ENCODE results near the gene TMPO.
"Not testable (repeated sequence)": the region's sequence is repeated elsewhere in the genome, so short reads cannot be mapped to it uniquely, and the experiment has no call there.

TMPO gene, protein sequence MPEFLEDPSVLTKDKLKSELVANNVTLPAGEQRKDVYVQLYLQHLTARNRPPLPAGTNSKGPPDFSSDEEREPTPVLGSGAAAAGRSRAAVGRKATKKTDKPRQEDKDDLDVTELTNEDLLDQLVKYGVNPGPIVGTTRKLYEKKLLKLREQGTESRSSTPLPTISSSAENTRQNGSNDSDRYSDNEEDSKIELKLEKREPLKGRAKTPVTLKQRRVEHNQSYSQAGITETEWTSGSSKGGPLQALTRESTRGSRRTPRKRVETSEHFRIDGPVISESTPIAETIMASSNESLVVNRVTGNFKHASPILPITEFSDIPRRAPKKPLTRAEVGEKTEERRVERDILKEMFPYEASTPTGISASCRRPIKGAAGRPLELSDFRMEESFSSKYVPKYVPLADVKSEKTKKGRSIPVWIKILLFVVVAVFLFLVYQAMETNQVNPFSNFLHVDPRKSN

DNA sequence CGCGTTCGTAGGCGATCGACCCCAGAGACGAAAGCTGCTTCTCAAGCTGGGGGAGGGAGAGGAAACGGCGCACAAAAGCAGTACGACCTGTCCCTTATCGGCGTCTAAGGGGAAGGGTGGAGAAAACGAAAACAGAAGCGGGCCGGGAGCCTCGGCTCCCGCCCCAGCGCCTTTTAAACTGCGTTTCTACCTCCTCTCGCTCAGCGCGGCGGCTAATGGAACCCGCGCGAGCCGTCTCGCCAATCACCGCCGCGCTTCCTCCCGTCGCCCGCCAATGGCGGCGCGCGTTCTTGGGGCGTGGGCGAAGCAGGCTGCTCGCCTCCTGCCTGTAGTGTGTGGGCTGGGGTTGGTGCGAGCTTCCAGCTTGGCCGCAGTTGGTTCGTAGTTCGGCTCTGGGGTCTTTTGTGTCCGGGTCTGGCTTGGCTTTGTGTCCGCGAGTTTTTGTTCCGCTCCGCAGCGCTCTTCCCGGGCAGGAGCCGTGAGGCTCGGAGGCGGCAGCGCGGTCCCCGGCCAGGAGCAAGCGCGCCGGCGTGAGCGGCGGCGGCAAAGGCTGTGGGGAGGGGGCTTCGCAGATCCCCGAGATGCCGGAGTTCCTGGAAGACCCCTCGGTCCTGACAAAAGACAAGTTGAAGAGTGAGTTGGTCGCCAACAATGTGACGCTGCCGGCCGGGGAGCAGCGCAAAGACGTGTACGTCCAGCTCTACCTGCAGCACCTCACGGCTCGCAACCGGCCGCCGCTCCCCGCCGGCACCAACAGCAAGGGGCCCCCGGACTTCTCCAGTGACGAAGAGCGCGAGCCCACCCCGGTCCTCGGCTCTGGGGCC is at the start of gene TMPO:
Gene TMPO, plus strand, starts transcription at position 304 of the 824 bp plus-strand sequence. Its CDS starts 278 bp downstream, at position 582.
- peak; percentile 77 to 95 (median 94) for DNase-seq (ENCODE audit: low read depth in 3 of 3, low spot score in 1 of 3)

DNA sequence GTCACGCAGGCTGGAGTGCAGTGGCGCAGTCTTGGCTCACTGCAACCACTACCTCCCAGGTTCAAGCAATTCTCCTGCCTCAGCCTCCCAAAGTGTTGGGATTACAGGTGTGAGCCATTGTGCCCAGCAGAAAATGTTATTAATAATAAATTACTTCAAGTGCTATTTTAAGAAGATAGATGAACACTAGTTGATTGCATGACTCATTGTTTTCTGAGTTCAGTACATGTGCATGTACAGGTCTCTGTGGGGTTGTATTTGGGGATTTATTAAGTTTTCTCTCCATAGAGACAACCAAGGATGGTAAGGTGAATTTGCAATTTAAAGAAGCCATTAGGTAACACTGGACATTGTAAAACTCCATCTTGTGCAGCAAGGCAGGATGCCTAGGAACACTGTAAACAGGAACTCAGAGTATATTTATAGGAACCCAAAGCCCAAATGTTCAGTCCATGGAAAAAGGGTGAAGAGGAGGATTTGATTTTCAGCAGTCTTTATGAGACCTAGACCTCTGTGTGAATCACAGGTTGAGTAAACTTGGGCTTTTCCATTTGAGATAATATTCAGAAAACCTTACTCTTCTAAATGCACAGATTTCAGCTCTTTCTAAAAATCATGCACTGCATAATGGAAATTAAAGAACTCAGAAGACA is 49.3 kb upstream of the TMPO start:
- DNase-seq (ENCODE audit: low read depth in 3 of 3, low spot score in 1 of 3): no peak

- DNase-seq (ENCODE audit: low read depth in 3 of 3, low spot score in 1 of 3): no peak
Observed at GRCh38 chr12:98466640-98467400, 48.6 kb upstream of the TMPO start.

DNA sequence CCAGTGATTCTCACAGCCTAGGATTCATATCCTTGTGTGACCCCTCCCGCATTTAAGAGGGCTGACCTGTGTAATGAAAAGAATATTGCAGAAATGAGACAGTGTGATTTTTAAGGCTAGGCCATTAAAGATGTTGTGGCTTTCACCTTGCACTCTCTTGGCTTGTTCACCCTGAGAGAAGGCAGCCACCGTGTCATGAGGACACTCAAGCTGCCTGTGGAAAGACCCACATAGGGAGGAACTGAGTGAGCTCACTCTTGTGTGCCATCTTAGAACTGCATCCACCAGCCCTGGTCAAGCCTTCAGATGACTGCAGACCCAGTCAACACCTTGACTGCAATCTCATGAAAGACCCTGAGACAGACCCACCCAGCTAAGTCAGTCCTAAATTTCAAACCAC is 46.3 kb upstream of the TMPO start:
- no peak for DNase-seq (ENCODE audit: low read depth in 3 of 3, low spot score in 1 of 3)

GRCh38 chr12:98470469-98471082 is 44.8 kb upstream of the TMPO start:
- no peak for DNase-seq (ENCODE audit: low read depth in 3 of 3, low spot score in 1 of 3)

- DNase-seq (ENCODE audit: low read depth in 3 of 3, low spot score in 1 of 3): no peak
Observed at GRCh38 chr12:98471085-98471484, 44.3 kb upstream of the TMPO start.

DNA sequence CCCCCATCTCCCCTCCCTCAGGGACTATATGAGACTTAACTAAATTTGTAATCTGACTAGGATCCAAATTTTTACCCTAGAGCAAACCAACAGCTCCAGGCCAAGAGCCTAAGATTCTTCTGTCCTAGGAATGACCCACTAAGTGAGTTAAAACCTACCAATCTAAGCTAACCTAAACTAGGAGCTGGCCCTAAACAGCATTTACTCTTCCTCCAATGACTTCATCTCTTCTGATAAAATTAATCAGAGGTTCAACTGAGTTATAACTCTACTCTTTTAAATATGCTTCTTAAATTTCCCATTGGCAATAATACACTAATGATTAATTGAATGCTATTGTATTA is 39.9 kb upstream of the TMPO start:
- DNase-seq (ENCODE audit: low read depth in 3 of 3, low spot score in 1 of 3): no peak

DNA sequence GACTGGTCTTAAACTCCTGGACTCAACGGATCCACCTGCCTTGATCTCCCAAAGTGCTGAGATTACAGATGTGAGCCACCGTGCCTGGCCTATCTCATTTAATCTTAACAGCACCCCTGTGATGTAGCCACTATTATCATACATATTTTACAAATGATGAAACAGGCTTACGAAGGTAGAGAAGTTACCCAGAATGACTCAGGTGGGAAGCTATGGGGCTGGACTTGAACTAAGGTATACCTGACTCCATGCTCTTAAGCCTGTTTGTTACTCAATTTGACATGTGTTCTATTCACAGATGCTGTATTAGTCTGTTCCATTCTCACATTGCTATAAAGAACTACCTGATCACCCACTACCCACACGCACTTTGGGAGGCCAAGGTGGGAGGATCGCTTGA is 36.8 kb upstream of the TMPO start:
- DNase-seq (ENCODE audit: low read depth in 3 of 3, low spot score in 1 of 3): no peak

DNA sequence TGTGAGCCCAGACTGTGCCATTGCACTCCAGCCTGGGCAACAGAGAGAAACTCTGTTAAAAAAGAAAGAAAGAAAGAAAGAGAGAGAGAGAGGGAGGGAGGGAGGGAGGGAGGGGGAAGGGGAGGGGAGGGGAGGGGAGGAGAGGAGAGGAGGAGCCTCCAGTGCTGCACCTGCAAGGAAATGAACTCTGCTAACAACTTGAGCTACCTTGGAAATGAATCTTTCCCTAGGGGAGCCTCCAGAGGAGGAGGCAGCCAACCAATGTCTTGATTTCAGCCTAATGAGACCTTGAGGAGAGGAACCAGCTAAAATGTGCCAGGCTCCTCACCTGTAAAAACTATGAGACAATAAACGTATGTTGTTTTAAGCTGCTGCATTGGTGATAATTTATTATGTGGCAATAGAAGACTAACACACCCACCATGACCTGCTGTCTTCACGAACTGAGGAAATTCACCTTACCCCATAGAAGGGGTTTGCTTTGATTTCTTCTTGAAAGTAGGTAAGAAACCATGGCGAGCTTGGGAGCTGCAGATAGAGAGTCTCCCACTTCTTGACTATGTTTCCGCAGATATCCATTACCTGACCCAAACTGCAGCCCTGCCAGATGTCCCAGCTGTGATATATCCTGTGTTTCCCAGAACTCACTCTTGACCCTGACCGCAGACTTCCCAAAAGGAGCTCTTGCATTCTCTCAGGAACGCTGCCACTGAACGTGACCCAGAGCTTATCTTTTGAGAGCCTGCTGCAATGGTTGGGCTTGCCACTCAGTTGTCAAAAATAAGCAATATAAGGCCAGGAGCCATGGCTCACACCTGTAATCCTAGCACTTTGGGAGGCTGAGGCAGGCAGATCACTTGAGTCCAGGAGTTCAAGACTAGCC is 31.5 kb upstream of the TMPO start:
- no peak for DNase-seq (ENCODE audit: low read depth in 3 of 3, low spot score in 1 of 3)

- DNase-seq (ENCODE audit: low read depth in 3 of 3, low spot score in 1 of 3): no peak
Observed at GRCh38 chr12:98485792-98486340, 29.5 kb upstream of the TMPO start.

DNA sequence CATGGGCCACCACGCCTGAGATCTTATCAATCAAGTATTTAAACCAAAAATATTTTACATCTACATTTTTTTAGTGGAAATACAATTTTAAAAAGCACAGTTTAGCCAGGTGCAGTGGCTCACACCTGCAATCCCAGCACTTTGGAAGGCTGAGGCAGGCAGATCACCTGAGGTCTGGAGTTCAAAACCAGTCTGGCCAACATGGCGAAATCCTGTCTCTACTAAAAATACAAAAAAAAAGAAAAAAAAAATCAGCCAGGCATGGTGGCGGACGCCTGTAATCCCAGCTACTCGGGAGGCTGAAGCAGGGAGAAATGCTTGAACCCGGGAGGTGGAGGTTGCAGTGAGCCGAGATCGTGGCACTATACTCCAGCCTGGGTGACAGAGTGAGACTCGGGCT is 27.0 kb upstream of the TMPO start:
- DNase-seq (ENCODE audit: low read depth in 3 of 3, low spot score in 1 of 3): not testable (repeated sequence)

DNA sequence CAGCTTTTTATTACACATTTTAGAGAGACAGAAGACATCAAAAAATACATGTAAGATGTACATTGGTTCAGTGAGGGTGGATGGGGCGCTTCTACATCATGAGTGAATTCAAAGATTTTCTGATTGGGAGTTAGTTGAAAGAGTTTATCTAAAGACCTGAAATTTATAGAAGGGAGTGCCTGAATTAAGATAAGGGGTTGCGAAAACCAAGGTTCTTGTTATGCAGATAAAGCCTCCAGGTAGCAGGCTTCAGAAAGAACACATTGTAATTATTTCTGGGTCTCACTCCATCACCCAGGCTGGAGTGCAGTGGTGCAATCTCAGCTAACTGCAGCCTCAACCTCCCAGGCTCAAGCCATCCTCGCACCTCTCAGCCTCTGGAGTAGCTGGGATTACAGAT is 26.2 kb upstream of the TMPO start:
- DNase-seq (ENCODE audit: low read depth in 3 of 3, low spot score in 1 of 3): no peak

GRCh38 chr12:98490501-98491453 is 24.6 kb upstream of the TMPO start:
- DNase-seq (ENCODE audit: low read depth in 3 of 3, low spot score in 1 of 3): peak; percentile 61 to 72 (median 69)

GRCh38 chr12:98492580-98493140 is 22.7 kb upstream of the TMPO start:
- no peak for DNase-seq (ENCODE audit: low read depth in 3 of 3, low spot score in 1 of 3)

DNA sequence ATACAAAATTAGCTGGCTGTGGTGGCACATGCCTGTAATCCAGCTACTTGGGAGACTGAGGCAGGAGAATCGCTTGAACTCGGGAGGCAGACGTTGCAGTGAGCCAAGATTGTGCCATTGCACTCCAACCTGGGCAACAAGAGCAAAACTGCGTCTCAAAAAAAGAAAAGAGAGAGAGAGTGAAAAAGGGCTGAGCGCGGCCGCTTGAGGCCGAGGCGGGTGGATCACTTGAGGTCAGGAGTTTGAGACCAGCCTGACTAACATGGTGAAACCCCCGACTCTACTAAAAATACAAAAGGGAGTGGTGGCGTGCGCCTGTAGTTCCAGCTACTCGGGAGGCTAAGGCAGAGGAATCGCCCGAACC is 14.1 kb upstream of the TMPO start:
- DNase-seq (ENCODE audit: low read depth in 3 of 3, low spot score in 1 of 3): not testable (repeated sequence)

DNA sequence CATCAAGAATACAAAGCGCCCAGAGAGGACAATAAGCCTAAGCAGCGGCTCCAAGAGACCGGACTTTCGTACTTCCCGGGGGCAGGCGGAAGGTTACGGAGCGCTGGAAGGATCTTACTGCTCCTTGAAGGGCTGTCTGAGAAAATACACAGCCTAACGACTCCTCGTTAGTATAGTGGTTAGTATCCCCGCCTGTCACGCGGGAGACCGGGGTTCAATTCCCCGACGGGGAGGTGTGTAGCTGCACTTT is 12.1 kb upstream of the TMPO start:
- DNase-seq (ENCODE audit: low read depth in 3 of 3, low spot score in 1 of 3): peak; percentile 65 to 87 (median 75)

DNA sequence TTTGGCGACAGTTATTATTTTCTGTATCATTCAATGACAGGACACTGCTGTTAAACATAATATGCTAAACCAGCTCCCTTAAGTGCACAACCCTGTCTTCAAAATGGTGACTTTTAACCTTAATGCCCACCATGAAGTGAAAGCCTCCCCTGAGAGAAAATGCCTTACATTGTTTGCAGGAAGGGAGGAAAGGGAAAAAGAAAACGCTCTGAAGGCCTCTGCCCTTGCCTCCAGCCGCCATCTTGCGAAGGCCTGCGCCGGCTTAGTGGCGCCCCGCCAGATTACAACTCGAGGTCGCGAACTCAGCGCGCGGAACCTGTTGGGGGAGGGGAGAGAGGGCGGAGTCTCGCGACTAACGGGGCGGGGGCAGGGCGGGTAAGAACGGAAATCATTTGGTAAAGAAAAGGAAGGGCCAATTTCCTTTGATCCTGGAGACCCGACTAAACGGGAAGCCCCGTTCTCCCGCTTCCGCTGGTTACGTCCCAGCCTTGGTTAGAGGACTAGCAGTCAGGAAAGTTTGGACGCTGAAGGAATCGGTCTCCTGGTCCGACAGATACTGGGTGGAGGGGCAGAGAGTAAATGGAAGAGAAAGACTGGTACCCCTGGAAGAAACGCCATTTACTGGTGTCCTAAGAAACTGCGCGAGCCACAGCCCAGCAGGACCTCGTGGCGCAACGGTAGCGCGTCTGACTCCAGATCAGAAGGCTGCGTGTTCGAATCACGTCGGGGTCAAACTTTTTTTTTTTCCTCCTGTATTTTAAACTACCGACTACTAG is 11.6 kb upstream of the TMPO start:
- peak; percentile 86 to 95 (median 90) for DNase-seq (ENCODE audit: low read depth in 3 of 3, low spot score in 1 of 3)

DNA sequence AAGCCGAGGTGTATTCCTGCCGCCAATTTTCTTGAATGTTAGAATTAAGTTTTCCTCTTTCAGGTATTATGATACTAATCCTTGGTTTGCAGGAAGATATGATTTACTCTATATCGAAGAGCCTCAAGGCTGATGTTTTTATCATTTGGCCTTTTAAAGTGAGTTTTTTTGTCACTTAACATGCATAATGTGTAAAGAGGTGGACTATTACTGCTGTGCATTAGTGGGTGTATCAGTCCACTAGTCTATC is 11.1 kb upstream of the TMPO start:
- no peak for DNase-seq (ENCODE audit: low read depth in 3 of 3, low spot score in 1 of 3)
